HG03108 (cell line): ENCODE results near the gene SNHG17.
"Not testable (repeated sequence)": the region's sequence is repeated elsewhere in the genome, so short reads cannot be mapped to it uniquely, and the experiment has no call there.

Experiments
- ATAC-seq: cut with Tn5 transposase; IDR thresholded peaks from one replicate; pipeline ENCODE4 v1.9.1; 2021; ENCODE audit warnings: moderate library complexity; ENCODE audit not compliant: unreplicated experiment

SNHG17 gene

DNA sequence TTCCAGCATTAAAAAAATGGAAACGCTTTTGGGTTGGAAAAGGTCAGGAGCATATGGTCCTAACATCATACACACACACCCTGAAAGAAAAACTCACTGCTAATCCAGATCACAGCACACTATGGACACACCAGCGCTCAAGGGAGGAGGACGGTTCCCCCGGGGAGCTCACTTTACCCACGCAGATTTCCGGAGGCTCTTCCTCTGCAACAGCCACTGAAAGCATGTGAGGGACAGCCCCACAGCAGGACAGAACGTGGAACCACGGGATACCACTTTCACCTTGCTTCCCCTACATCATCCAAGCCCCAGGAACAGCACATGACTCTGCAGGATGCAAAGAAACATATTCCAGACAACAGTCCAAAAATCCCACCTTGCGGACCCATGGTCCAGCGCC is 13.2 kb downstream of the SNHG17 start:
- ATAC-seq, result no peak

DNA sequence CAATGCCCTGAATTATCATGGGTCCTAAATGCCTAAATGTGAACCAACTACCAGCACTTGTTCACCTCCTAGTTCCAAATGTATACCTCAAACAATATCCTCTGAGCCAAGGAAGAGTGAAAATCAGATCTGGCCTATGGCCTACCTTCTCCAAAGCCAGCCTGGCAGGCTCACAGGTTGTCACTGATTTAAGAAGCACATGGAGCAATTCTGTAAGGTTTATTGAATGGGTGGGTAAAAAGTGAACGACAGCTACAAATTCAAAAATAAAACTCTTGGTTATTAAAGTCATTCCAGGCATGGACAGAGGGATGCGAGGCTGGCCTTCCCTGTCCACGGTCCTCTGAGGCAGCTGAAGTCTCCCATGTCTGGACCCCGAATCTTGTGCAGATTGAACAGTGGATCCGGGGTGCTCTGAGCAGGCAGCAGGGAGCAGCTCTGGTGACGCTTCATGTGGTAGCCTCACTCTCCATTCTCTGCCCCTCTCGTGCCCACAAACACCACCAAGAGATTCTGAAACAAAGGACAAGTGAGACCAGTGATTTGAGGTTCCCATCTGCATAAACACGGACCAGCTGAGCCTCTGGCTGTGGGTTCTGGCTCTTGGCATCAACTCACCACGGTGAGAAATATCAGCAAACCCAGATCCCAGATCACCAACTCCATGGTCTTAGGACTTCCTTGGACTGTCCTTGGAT is 14.6 kb downstream of the SNHG17 start:
- no peak for ATAC-seq

DNA sequence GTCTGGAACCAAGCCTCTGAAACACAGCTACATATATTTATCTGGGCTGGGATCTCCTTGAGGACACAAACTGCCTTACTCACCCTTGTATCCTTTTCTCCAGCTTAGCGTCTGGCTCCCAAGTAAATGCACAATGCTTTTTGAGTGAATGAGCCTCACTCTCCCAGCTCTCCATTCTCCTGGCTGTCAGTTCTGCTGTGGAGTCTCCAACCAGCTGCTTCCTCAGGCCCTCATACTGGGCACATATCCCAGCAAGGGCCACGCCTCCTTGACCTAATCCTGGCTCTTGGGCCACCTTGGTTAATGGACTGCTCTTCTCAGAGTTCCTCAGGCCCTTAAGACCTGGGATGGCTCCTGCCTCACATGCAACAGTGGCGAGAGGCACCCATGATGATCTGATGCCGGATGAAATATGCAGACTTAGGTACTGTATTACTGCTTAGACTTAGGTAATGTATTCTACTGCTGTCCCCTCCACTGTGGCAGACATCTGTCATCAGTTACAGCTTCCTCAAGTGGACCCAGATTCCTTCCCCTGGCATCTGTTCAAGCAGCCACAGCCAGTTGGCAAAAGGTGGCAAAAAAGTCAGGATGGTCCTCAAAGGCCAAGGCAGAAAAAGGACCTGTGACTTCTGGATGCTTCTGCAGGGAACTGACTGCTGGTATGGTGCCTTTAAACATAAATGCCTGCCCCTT is 16.5 kb downstream of the SNHG17 start:
- ATAC-seq, result no peak

DNA sequence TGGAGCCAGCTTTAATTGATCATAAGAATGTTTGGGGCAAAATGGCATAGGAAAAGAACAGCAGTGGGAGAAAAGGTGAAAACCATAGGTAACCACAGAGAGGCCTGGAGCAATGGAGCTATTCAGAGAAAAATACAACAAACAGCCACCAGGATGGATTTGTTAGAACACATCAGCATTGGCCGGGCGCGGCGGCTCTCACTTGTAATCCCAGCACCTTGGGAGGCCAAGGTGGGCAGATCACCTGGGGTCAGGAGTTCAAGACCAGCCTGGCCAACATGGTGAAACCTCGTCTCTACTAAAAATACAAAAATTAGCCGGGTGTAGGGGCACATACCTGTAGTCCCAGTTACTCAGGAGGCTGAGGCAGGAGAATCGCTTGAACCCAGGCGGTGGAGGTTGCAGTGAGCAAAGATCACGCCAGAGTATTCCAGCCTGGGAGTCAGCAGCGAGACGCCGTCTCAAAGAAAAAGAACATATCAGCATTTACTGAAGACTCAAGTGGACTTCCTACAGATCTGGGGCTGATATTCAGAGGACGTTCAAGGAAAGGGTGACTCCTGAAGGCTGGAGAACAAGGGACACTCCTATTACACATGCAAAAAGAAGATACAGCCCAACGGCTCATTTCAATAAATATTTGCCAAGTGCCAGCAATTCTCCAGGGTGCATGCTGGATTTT is 20.2 kb downstream of the SNHG17 start:
- ATAC-seq, result no peak

DNA sequence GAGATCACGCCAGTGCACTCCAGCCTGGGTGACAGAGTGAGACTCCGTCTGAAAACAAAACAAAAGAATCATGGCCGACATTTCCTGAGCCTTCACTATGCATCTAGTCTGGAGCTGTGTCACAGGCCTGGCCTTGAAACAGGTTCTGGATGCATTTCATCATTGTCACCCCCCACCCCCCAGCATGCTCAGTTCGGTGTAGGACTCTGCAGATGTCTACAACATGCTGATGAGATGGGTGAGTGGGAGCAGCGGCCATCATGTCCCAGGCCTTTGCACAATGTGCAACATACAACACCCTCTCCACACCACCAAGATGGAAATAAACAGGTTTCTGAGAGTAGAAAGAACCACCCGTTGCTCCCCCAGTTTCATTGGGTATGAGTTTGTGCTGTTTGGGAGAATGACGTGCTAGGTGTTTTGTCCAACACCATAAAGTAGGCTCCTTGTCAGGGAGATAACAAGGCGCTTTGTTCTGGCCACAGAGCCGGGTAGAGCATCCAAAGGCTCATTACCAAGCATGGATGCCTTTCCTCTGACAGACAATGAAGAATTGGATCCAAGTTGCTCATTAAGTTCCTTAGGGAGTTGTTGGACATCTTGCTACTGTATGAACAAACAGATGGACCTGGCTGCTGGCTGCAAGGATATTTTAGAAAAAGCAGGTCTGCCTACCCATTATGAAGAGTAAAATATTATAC is 22.1 kb downstream of the SNHG17 start:
- no peak for ATAC-seq

DNA sequence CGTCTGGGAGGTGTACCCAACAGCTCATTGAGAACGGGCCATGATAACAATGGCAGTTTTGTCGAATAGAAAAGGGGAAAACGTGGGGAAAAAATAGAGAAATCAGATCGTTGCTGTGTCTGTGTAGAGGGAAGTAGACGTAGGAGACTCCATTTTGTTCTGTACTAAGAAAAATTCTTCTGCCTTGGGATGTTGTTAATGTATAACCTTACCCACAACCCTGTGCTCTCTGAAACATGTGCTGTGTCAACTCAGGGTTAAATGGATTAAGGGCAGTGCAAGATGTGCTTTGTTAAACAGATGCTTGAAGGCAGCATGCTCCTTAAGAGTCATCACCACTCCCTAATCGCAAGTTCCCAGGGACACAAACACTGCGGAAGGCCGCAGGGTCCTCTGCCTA is 27.3 kb downstream of the SNHG17 start:
- ATAC-seq, result not testable (repeated sequence)

DNA sequence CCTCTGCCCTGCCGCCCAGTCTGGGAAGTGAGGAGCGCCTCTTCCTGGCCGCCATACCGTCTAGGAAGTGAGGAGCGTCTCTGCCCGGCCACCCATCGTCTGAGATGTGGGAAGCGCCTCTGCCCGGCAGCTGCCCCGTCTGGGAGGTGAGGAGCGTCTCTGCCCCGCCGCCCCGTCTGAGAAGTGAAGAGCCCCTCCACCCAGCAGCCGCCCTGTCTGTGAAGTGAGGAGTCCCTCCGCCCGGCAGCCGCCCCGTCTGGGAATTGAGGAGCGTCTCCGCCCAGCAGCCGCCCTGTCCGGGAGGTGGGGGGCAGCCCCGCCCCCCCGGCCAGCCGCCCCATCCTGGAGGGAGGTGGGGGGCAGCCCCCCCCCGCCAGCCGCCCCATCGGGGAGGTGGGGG is 27.8 kb downstream of the SNHG17 start:
- ATAC-seq, result no peak

DNA sequence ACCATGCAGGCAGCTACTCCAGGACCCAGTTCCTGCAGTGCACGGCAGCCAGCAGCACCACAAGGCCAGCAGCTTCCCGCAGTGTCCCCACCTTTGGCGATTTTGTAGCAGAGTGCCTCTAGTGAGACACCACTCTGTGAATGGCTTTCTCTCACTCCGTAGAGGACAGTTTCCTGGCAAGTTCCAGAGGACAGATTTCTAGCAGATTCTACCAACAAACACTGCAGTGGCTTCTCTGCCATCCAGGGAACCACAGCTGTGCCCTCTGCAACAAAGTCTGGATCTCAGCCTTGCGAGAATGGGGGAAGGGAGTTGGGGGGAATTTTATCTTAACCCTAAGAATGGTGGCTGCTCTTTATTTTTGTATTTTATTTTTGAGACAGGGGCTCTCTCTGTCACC is 28.7 kb downstream of the SNHG17 start:
- ATAC-seq, result no peak

DNA sequence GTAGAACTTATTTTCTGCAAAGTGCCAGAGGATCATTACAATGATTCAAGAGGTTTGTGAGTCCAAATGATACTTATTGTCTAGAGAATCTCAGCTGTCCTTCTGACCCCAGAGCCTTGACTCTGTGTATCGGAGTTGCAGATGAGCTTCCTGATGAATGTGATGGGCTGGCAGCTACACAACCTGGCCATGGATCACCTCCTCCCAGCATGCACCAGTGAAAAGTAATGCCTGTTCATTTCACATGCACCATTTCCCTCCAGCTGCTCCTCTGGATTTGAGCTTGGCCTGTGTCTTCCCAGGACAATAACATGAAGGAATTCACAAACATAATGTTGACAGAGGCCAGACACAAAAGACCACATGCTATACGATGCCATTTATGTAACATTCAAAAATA is 30.0 kb downstream of the SNHG17 start:
- ATAC-seq, result no peak

DNA sequence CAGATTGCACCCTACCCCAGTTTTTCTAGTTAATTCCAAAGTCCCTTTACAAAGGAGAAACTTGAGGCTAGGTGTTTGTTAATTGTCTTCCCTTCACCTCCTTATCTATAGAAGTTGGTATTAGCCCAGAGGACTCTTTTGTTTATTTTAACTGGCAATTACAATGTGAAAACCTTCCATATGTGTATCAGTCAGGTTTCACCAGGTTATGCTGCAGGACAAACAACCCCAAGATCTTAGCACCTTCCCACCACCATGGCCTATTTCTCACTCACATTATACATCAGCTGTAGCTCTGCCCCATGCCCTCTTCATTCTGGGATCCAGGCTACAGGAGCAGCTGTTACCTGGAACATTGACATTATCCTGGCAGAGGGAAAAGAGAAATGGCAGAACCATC is 31.1 kb downstream of the SNHG17 start:
- no peak for ATAC-seq

DNA sequence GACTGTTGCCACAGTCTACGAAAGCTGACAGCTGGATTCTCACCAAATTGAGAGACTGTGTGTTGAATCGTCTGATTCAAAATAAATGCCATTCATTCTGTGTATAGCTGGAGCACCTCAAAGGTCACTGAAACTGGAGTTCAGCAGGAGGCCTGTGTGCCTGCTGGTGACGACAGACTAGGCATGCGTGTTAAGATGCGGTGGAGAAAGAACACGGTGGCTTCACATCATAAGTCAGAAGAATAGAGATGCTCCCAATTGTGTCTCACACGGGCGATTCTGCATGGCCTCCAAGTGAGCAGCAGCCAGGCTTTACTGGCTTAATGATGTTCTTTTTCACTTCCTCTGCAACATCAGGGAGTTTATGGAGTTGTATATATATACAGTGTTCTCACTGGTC is 32.3 kb downstream of the SNHG17 start:
- no peak for ATAC-seq

DNA sequence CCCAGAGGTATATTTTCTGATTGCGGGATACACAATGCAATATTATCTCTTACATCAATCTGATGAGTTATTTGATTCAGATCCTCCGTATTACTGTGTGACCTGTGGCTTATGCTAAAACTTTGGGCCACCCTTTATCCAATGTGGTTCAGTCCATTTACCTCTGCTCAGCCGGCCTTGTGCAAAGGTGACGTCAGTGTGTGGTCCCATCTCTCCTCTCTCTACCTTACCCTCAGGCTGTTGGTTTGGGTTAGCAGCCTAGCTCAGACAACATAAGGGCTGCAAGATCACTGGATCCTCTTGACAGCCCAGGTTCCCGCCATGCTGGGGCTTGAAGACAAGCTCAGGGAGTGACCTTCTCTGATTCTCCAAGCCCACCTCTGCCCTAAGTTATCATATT is 33.0 kb downstream of the SNHG17 start:
- no peak for ATAC-seq

DNA sequence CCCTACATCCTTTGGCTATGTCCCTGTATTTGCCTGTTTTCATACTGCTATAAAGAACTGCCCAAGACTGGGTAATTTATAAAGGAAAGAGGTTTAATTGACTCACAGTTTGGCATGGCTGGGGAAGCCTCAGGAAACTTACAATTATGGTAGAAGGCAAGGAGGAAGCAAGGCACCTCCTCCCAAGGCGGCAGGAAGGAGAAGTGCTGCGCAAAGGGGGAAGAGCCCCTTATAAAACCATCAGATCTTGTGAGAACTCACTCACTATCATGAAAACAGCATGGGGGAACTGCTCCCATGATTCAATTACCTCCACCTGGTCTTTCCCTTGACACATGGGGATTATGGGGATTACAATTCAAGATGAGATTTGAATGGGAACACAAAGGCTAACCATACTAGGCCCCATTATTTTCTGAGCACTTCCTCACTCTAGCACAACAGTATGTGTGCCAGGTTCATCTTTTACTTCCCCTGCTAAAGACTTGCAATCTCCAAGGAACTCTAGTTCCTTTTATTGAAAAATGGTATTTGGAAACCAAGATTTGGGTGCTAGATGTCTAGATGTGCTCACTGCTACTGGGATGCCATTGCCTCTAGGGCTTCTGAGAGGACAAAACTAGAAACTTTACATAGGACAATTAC is 39.3 kb downstream of the SNHG17 start:
- ATAC-seq, result not testable (repeated sequence)

DNA sequence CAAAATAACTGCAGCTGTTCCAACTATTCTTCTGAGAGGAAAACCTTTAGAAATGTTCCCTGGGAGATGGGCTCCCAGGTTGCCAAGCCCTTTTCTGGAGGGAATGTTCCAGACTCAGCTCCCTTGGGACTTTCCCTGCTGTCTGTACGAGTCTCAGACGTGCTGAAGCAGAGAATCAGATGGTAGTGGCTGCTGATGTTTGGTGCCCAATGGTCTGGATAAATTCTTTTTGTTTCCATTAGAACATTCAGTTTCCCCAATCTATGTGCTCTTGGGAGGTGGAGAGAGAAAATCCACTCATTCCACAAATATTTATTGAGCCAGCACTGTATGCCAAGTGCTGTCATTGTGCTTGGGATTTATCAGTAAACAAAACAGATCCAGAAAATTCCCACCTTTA is 40.0 kb downstream of the SNHG17 start:
- no peak for ATAC-seq

DNA sequence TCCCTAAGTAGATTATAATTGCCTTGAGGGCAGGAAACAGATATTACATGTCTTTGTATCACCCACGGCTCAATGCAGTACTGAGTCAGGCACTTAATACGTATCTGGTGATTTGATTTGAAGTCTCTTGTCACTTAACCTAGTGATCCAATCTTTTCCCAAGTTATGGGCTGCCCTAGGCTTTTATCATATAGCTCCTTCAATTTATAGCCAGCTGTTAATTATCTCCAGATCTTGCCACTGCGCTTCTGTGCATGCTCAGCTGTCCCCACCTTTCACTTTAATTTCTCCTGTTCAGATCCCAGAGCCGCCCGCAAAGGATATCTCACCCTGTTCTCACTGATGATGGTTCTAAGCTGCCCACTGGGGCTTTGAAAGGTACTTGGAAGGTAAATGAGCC is 41.9 kb downstream of the SNHG17 start:
- no peak for ATAC-seq

DNA sequence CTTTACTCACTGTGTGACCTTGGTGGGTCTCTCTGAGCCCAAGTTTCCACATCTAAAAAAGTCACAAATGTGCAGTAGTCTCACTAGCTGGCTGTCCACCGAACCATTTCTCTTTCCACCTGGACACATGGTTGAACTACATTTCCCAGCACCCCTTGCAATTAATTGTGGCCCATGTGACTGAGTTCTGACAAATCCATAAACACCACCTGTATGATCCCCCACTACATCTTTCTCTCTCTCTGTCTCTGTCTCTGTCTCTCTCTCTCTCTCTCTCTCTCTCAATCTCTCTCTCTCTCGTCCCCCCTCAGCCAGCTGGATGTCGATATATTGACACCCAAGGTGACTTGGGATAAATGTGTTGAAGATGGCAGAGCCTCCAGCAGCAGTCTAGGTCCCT is 42.8 kb downstream of the SNHG17 start:
- ATAC-seq, result no peak

DNA sequence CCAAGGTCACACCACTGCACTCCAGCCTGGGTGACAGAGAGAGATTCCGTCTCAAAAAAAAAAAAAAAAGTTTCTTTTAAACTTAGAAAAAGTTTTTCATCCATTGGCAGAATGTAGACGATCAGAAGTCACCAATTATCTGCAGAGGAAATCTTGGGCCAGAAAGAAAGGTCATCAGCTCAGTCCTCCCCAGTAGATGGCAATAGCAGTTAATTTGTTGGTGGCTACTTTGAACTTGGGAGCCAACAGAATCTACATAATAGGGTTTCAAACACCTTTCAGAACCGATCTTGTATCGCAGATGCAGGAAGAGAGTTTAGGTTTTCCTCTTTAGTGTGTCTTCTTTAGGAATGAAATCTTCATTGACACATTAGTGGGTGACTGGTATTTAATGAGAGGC is 47.2 kb downstream of the SNHG17 start:
- ATAC-seq, result no peak

DNA sequence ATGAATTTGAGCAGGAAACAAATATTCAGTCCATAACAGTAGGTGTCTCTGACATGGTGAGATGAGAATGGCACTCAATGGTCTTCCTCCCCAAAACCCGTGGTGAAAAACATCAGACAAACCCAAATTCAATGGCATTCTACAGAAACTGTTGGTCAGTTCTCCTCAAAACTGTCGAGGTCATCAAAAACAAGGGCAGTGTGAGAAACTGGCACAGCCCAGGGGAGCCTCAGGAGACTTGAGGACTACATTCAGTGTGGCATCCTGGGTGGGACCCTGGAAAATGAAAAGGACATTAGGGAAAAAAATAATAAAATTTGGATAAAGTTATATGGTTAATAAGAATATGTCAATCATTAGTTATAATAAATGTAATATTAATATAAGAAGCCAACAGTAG is 48.3 kb downstream of the SNHG17 start:
- ATAC-seq, result no peak

DNA sequence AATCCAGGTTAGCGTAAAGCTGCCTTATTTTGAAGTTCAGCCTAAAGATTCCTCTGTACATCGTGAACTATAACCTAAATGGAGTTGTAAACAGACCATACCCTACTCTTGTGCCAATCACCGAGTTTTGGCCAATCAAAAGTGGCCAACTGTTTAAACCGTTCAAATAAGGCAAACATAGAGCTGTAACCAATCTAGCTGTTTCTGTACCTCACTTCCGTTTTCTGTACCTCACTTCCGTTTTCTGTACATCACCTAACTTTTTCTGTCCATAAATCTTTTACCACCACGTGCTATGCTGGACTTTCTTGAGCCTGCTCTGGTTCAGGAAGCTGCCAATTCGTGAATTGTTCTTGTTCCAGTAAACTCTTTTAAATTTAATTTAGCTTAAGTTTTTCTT is 49.1 kb downstream of the SNHG17 start:
- no peak for ATAC-seq

DNA sequence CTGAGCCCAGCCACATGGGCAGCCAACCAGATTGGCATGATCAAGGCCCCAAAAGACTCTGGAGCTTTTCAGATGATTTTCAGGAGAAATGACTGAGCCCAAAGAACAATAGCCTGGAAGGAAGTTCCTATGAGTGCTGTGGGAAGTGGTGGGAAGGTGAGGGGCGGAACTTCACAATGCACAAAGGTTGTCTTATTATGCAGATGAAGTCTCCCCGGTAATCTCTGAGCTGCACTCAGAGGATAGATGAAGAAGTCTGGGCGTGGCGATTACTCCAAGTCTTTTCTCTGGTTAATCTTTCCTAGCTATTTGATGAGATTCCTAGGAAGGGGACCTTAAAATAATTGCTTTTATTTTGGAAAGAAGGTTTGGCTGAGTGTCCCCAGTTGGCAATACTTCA is 52.0 kb downstream of the SNHG17 start:
- ATAC-seq, result no peak

DNA sequence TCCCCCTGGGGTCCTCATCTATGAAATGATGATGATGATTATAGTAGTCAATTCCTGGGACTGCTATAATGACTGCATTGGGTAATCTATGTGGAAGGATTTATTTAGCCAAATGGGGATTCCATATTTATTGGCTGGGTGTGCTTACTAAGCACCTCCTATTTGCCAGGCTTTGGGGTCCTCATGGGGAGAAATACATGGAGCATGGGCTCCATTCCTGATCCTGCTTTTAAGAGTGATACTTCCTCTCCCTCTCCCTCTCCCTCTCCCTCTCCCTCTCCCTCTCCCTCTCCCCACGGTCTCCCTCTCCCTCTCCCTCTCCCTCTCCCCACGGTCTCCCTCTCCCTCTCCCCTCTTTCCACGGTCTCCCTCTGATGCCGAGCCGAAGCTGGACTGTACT is 57.3 kb downstream of the SNHG17 start:
- ATAC-seq, result not testable (repeated sequence)
